Karpas-422 (cell line): ENCODE data around the gene CCND1. TPM values are rescaled to one million over a fixed set of nuclear protein-coding genes. Genes with fewer than 3 reads are reported as not detected.

Experiments used
- DNase-seq: peaks from one replicate; pipeline ENCODE4 v3.0.0-alpha.2; 2015
- H2AFZ ChIP-seq: fragments of 200-600 bp; sonication (generic); 2 replicates; pipeline ENCODE4 v1.6.1; 2014; ENCODE audit warnings: antibody characterized with exemption, low read length, mixed read lengths
- H3K27ac ChIP-seq: fragments of 200-600 bp; sonication (generic); 2 replicates; pipeline ENCODE4 v1.5.1; 2014; ENCODE audit warnings: mild to moderate bottlenecking, low read length, moderate library complexity
- H3K27me3 ChIP-seq: fragments of 200-600 bp; sonication (generic); 2 replicates; pipeline ENCODE4 v1.6.1; 2014; ENCODE audit warnings: low read length, mixed read lengths
- H3K36me3 ChIP-seq: fragments of 200-600 bp; sonication (generic); 2 replicates; pipeline ENCODE4 v1.6.1; 2014; ENCODE audit warnings: low read length, mixed read lengths; ENCODE audit not compliant: insufficient read depth
- H3K4me1 ChIP-seq: fragments of 200-600 bp; sonication (generic); 2 replicates; pipeline ENCODE4 v1.6.1; 2014; ENCODE audit warnings: mild to moderate bottlenecking, low read length, mixed read lengths
- H3K4me2 ChIP-seq: fragments of 200-600 bp; sonication (generic); 2 replicates; pipeline ENCODE4 v1.6.1; 2014; ENCODE audit warnings: low read length, low read depth, mild to moderate bottlenecking; ENCODE audit not compliant: poor library complexity, severe bottlenecking
- H3K4me3 ChIP-seq: fragments of 200-600 bp; sonication (generic); 2 replicates; pipeline ENCODE4 v1.5.1; 2014; ENCODE audit warnings: mild to moderate bottlenecking, antibody characterized with exemption, low read length, mixed read lengths
- H3K79me2 ChIP-seq: fragments of 200-600 bp; sonication (generic); 2 replicates; pipeline ENCODE4 v1.6.1; 2014; ENCODE audit warnings: mild to moderate bottlenecking, low read length, mixed read lengths
- H3K9ac ChIP-seq: fragments of 200-600 bp; sonication (generic); 2 replicates; pipeline ENCODE4 v1.6.0; 2014; ENCODE audit warnings: low read length
- H3K9me2 ChIP-seq: fragments of 200-600 bp; sonication (generic), shearing (Covaris generic); replicated peaks from 2 replicates; pipeline ENCODE4 v1.6.0; 2014; ENCODE audit warnings: mild to moderate bottlenecking, low read length, moderate library complexity; ENCODE audit not compliant: insufficient read depth
- H3K9me3 ChIP-seq: fragments of 300-700, 200-600 bp; sonication (generic); 2 replicates; pipeline ENCODE4 v1.6.1; 2014; ENCODE audit warnings: low read length, mixed read lengths
- H4K20me1 ChIP-seq: fragments of 200-600 bp; sonication (generic); 2 replicates; pipeline ENCODE4 v1.6.1; 2014; ENCODE audit warnings: mild to moderate bottlenecking, antibody characterized with exemption, low read length, low read depth; ENCODE audit not compliant: insufficient read depth
- total RNA-seq: library from RNA; depleted of rRNA; stranded (reverse); fragments of >200 nt; shearing (Covaris generic); gene quantifications from 2 replicates; pipeline ENCODE4 v1.2.3, GENCODE V29; 2014; ENCODE audit warnings: low replicate concordance

Gene CCND1
- total RNA-seq, 1 experiment from 2014 or later = 4.3 TPM

DNA sequence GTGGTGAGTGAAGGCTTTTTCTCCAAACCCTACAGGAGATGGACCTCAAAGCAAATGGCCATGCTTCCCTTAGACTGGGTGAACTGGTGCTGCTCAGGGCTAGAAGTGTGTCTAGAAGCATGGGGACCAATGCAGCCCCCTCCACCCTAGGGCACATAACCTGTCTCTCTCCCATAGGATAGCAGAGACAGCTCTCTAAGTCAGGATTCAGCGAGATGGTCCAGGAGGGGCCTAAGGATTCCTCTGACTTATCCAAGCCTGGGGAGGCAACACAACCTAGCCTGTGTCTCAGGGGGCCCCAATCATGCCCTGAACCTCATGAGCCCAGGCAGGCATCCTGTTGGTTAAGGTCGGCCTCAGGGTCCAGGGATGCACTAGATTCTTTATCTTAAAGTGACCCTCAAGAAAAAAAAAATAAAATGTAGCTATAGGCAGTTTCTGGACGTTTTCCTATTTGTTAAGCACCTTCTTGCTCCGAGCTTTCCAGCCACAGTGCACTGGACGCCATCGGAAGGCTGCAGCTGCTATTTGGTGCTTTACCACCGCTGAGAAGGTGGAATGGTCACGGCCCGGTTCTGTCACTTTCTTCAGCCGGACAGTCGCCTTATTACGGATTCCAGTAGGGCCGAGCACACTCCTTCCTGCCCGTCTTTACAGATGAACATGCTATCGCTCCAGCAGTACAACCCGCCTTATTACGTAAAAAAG is 5.0 kb upstream of the CCND1 start:
- Histone ChIP-seq H3K79me2 (no peaks in the 10 kb centered on the region), H2AFZ (no peak overlapping the region), H3K4me1 (peaks cover 4% of the 10 kb centered on the region), H3K9me3 (no peaks in the 10 kb centered on the region), H3K9me2 (no peaks in the 10 kb centered on the region), H3K36me3 (no peaks in the 10 kb centered on the region), H3K27ac (no peak overlapping the region), H3K4me2 (no peak overlapping the region), H3K4me3 (no peak overlapping the region), H3K27me3 (no peaks in the 10 kb centered on the region), H3K9ac (no peak overlapping the region), H4K20me1 (no peaks in the 10 kb centered on the region)
- no peak for DNase-seq

DNA sequence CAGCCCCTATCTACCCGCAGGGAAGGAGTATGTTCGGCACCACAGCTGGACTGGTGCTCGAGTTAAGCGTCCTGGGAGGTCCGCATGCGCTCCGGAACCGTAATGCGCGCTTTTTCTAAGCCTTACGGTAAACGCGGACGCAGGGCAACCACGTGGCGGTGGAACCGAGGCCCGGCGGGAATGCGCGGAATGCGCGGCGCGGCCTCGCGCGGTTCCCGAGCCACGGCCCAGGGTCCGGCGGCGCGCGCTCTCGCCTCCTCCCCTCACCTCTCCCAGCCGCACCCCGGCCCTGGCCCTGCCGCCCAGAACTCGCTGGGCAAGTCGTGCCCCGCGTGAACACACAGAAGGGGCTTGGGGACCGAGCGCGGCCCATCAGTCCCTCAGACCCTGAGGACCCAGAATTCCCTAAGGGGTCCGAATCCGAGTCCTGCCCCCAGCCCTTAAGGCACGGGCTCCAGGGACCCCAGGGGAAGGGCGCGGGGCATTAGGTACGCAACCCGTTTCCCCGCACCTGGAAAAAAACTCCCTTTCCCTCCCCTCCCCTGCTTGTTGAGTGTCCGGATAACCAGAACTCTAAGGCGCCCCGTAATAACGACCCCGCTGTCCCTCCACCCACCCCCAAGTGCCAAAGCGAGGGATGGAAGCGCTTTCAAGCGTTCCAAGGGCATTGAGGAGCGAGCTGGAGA is 4.3 kb upstream of the CCND1 start:
- no peaks in the 10 kb centered on the region for H3K9me2 ChIP-seq
- H3K79me2 ChIP-seq = no peaks in the 10 kb centered on the region
- no peak overlapping the region for H2AFZ ChIP-seq
- no peaks in the 10 kb centered on the region for H4K20me1 ChIP-seq
- no peak overlapping the region for H3K4me2 ChIP-seq
- H3K27ac ChIP-seq = no peak overlapping the region
- H3K9ac ChIP-seq = no peak overlapping the region
- no peaks in the 10 kb centered on the region for H3K27me3 ChIP-seq
- no peaks in the 10 kb centered on the region for H3K36me3 ChIP-seq
- DNase-seq = no peak
- no peaks in the 10 kb centered on the region for H3K9me3 ChIP-seq
- H3K4me1 ChIP-seq = peaks cover 11% of the 10 kb centered on the region
- H3K4me3 ChIP-seq = no peak overlapping the region

GRCh38 chr11:69637198-69637940 is 3.6 kb upstream of the CCND1 start:
- Histone ChIP-seq H4K20me1 (no peaks in the 10 kb centered on the region), H3K9me3 (no peaks in the 10 kb centered on the region), H3K4me2 (no peak overlapping the region), H3K4me1 (peaks cover 13% of the 10 kb centered on the region), H3K79me2 (no peaks in the 10 kb centered on the region), H3K27ac (no peak overlapping the region), H3K36me3 (no peaks in the 10 kb centered on the region), H3K27me3 (no peaks in the 10 kb centered on the region), H3K4me3 (no peak overlapping the region), H3K9me2 (no peaks in the 10 kb centered on the region), H3K9ac (no peak overlapping the region), H2AFZ (no peak overlapping the region)
- no peak for DNase-seq

GRCh38 chr11:69637941-69638871 is 2.8 kb upstream of the CCND1 start:
- Histone ChIP-seq H3K4me2 (no peak overlapping the region), H3K27me3 (no peaks in the 10 kb centered on the region), H3K27ac (no peak overlapping the region), H3K9me3 (no peaks in the 10 kb centered on the region), H2AFZ (no peak overlapping the region), H3K79me2 (no peaks in the 10 kb centered on the region), H3K9me2 (no peaks in the 10 kb centered on the region), H4K20me1 (no peaks in the 10 kb centered on the region), H3K36me3 (no peaks in the 10 kb centered on the region), H3K9ac (no peak overlapping the region), H3K4me1 (peaks cover 18% of the 10 kb centered on the region), H3K4me3 (no peak overlapping the region)
- DNase-seq = no peak

- Histone ChIP-seq H3K27me3 (no peaks in the 10 kb centered on the region), H2AFZ (no peak overlapping the region), H3K36me3 (no peaks in the 10 kb centered on the region), H3K4me1 (peaks cover 18% of the 10 kb centered on the region), H3K9me2 (no peaks in the 10 kb centered on the region), H4K20me1 (no peaks in the 10 kb centered on the region), H3K27ac (no peak overlapping the region), H3K9me3 (no peaks in the 10 kb centered on the region), H3K9ac (no peak overlapping the region), H3K79me2 (no peaks in the 10 kb centered on the region), H3K4me3 (no peak overlapping the region), H3K4me2 (no peak overlapping the region)
- DNase-seq = peak; percentile 52
Measured at GRCh38 chr11:69638941-69639681, 1.8 kb upstream of the CCND1 start.

GRCh38 chr11:69639831-69640230 is 1.1 kb upstream of the CCND1 start:
- Histone ChIP-seq H3K27me3 (no peaks in the 10 kb centered on the region), H3K4me2 (no peak overlapping the region), H3K4me1 (peaks cover 18% of the 10 kb centered on the region), H3K79me2 (no peaks in the 10 kb centered on the region), H4K20me1 (no peaks in the 10 kb centered on the region), H3K36me3 (no peaks in the 10 kb centered on the region), H3K4me3 (no peak overlapping the region), H3K27ac (no peak overlapping the region), H3K9ac (no peak overlapping the region), H3K9me3 (no peaks in the 10 kb centered on the region), H3K9me2 (no peaks in the 10 kb centered on the region), H2AFZ (no peak overlapping the region)
- no peak for DNase-seq

GRCh38 chr11:69640260-69640994 is 529 bp upstream of the CCND1 start:
- Histone ChIP-seq H3K79me2 (no peaks in the 10 kb centered on the region), H3K4me3 (no peak overlapping the region), H3K4me1 (peaks cover 18% of the 10 kb centered on the region), H3K27me3 (no peaks in the 10 kb centered on the region), H3K4me2 (peak overlapping the region; percentile 15), H3K9me2 (no peaks in the 10 kb centered on the region), H4K20me1 (no peaks in the 10 kb centered on the region), H3K9me3 (no peaks in the 10 kb centered on the region), H3K9ac (no peak overlapping the region), H3K27ac (no peak overlapping the region), H2AFZ (no peak overlapping the region), H3K36me3 (no peaks in the 10 kb centered on the region)
- DNase-seq = peak; percentile 46
